ENCODE data around the gene TUBB. TPM values are rescaled to one million over a fixed set of nuclear protein-coding genes. Genes with fewer than 3 reads are reported as not detected.

TUBB gene
- total RNA-seq, 4 donors from 2014 or later: 151 to 351 (median 255) TPM

GRCh38 chr6:30774701-30775100 is 54.5 kb downstream of the TUBB start:
- H3K4me1 ChIP-seq: peaks cover 0 to 23% (median 16%) of the 10 kb centered on the region in 3 donors
- 66 to 89% methylated on average over 8 of the region's 8 CpGs for WGBS, 2 donors
- H3K9me3 ChIP-seq: no peaks in the 10 kb centered on the region
- no peaks in the 10 kb centered on the region for H3K27me3 ChIP-seq
- no peak overlapping the region for H3K27ac ChIP-seq
- intact Hi-C loops (cut with DNase I): no loop called here
- no peak for TF ChIP-seq CTCF (IDR thresholded peaks at IDR 0.05)
- TF ChIP-seq POLR2A (IDR thresholded peaks at IDR 0.05): no peak
- H3K36me3 ChIP-seq: no peaks in the 10 kb centered on the region
- no peak for DNase-seq
- H3K4me3 ChIP-seq: no peak overlapping the region

Small RNA genes lying within 50 kb of the gene (small RNA-seq; reads per million reads assigned to genes)
- gene RF00019 (0 reads per million in 4 donors), gene RN7SL353P (0 reads per million in 4 donors)

Other genes starting within 250 kb of the TUBB start
- gene HLA-E, start 230.8 kb upstream of the TUBB start, total RNA-seq: 100 to 1,000 TPM; 263 to 597 (median 356) TPM
- 10 to 100 TPM; 12.7 to 37.2 (median 20.5) TPM for gene GNL1, start 163.9 kb upstream of the TUBB start, total RNA-seq
- 10 to 100 TPM in 1 of 4 donors, 1 to 10 TPM in 3; 3.2 to 11.6 (median 5.8) TPM for gene PRR3, start 163.1 kb upstream of the TUBB start, total RNA-seq
- 10 to 100 TPM; 31.0 to 42.3 (median 36.0) TPM for gene ABCF1, start 148.9 kb upstream of the TUBB start, total RNA-seq
- gene PPP1R10, start 103.1 kb upstream of the TUBB start, total RNA-seq: 10 to 100 TPM; 24.2 to 32.6 (median 25.9) TPM
- 10 to 100 TPM; 31.0 to 56.3 (median 40.6) TPM for gene MRPS18B, start 102.5 kb upstream of the TUBB start, total RNA-seq
- gene ATAT1, start 93.5 kb upstream of the TUBB start, total RNA-seq: 1 to 10 TPM; 5.0 to 6.7 (median 6.3) TPM
- 10 to 100 TPM in 3 of 4 donors, 1 to 10 TPM in 1; 8.3 to 17.5 (median 12.7) TPM for gene C6orf136, start 73.2 kb upstream of the TUBB start, total RNA-seq
- 10 to 100 TPM; 11.4 to 26.6 (median 24.4) TPM for gene DHX16, start 47.3 kb upstream of the TUBB start, total RNA-seq
- 10 to 100 TPM in 3 of 4 donors, 1 to 10 TPM in 1; 9.8 to 22.2 (median 17.4) TPM for gene PPP1R18, start 33.7 kb upstream of the TUBB start, total RNA-seq
- 1 to 10 TPM; 3.8 to 7.4 (median 6.7) TPM for gene NRM, start 29.4 kb upstream of the TUBB start, total RNA-seq
- 1 to 10 TPM; 2.4 to 7.4 (median 7.0) TPM for gene MDC1, start 3.1 kb upstream of the TUBB start, total RNA-seq
- gene FLOT1, start 22.3 kb downstream of the TUBB start, total RNA-seq: 10 to 100 TPM; 46.7 to 88.8 (median 64.4) TPM
- 10 to 100 TPM; 41.4 to 87.9 (median 66.0) TPM for gene IER3, start 24.2 kb downstream of the TUBB start, total RNA-seq
- 100 to 1,000 TPM; 131 to 261 (median 140) TPM for gene DDR1, start 164.2 kb downstream of the TUBB start, total RNA-seq
- 10 to 100 TPM; 10.3 to 26.7 (median 12.4) TPM for gene GTF2H4, start 187.9 kb downstream of the TUBB start, total RNA-seq
- gene VARS2, start 193.9 kb downstream of the TUBB start, total RNA-seq: 10 to 100 TPM; 23.5 to 61.9 (median 33.0) TPM
- 10 to 100 TPM in 1 of 4 donors, 1 to 10 TPM in 3; 2.0 to 31.7 (median 6.4) TPM for gene SFTA2, start 211.8 kb downstream of the TUBB start, total RNA-seq
- 1 to 10 TPM in 2 of 4 donors, under 1 TPM in 2; 0.21 to 8.3 (median 2.4) TPM for gene MUCL3, start 220.6 kb downstream of the TUBB start, total RNA-seq

Measured in esophagus squamous epithelium (tissue), 5 donors.